Measurements from ENCODE around the gene OLR1. TPM values are rescaled to one million over a fixed set of nuclear protein-coding genes. Genes with fewer than 3 reads are reported as not detected.

The OLR1 gene
- total and polyA plus RNA-seq, 2 donors (not counting 3 experiments of a cell fraction or from before 2014, with no cell fraction given), result not detected

DNA sequence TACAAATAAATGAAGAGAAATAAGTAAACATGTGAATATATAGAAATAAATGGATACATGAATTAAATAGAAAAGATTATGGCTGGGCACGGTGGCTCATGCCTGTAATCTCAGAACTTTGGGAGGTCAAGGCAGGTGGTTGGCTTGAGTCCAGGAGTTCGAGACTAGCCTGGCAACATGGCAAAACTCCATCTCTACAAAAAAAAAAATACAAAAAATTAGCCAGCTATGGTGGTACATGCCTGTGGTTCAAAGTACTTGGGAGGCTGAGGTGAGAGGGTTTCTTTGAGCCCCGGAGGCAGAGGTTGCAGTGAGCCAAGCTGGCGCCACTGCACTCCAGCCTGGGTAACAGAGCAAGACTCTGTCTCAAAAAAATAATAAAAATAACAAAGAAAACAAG lies 36.8 kb downstream of the OLR1 start:
- FAIRE-seq (no peak), DNase-seq (ENCODE audit: low read depth, low spot score) (no peak)
- Histone ChIP-seq H3K9me1 (replicated peaks; ENCODE audit: control insufficient read depth, extremely low read depth, insufficient read depth, low read length) (no peaks in the 10 kb centered on the region), H3K9me3 (replicated peaks; ENCODE audit: control insufficient read depth, insufficient read depth, low read length) (no peaks in the 10 kb centered on the region), H3K79me2 (ENCODE audit: control insufficient read depth, insufficient read depth, low read length) (no peaks in the 10 kb centered on the region), H3K9ac (replicated peaks; ENCODE audit: extremely low read depth, insufficient read depth, low read length) (no peak overlapping the region), H2AFZ (ENCODE audit: low read depth, low read length) (no peak overlapping the region), H3K27me3 (ENCODE audit: control insufficient read depth in 2 of 2, insufficient read depth in 2 of 2, low read length in 2 of 2) (no peaks in the 10 kb centered on the region), H3K4me2 (ENCODE audit: insufficient read depth, low read length) (no peak overlapping the region), H3K27ac (ENCODE audit: insufficient read depth, low read depth, low read length) (no peak overlapping the region), H3K4me1 (ENCODE audit: control insufficient read depth, extremely low read depth, insufficient read depth, low read length) (no peaks in the 10 kb centered on the region), H4K20me1 (replicated peaks; ENCODE audit: control insufficient read depth, extremely low read depth, insufficient read depth, low read length) (no peaks in the 10 kb centered on the region), H3K4me3 (replicated peaks in 1 of 3; ENCODE audit: insufficient read depth in 1 of 3, low read depth in 1 of 3, low read length in 3 of 3) (no peak overlapping the region), H3K36me3 (ENCODE audit: control insufficient read depth in 2 of 2, extremely low read depth in 1 of 2, insufficient read depth in 2 of 2, low read length in 2 of 2) (no peaks in the 10 kb centered on the region)
- dilution Hi-C loops (cut with MboI; ENCODE audit: extremely low pct_ligation_motif_present, low sequenced_read_pairs) (no loop called here), intact Hi-C loops (cut with micrococcal nuclease) (no loop called here)
- ChIA-PET CTCF (interaction anchor here (0.8 to 2.5 kb wide), 4 partner anchors 18 to 385 kb away, joined by 3 to 7 read pairs (median 5); partner anchors contain the start of gene CLEC12B), POLR2A (no interaction called here)
- TF ChIP-seq, protein P1, sequence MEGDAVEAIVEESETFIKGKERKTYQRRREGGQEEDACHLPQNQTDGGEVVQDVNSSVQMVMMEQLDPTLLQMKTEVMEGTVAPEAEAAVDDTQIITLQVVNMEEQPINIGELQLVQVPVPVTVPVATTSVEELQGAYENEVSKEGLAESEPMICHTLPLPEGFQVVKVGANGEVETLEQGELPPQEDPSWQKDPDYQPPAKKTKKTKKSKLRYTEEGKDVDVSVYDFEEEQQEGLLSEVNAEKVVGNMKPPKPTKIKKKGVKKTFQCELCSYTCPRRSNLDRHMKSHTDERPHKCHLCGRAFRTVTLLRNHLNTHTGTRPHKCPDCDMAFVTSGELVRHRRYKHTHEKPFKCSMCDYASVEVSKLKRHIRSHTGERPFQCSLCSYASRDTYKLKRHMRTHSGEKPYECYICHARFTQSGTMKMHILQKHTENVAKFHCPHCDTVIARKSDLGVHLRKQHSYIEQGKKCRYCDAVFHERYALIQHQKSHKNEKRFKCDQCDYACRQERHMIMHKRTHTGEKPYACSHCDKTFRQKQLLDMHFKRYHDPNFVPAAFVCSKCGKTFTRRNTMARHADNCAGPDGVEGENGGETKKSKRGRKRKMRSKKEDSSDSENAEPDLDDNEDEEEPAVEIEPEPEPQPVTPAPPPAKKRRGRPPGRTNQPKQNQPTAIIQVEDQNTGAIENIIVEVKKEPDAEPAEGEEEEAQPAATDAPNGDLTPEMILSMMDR (IDR thresholded peaks at IDR 0.05; ENCODE audit: extremely low read depth in 1 of 2, insufficient read depth in 1 of 2, low read depth in 1 of 2, low read length in 2 of 2), result no peak
- TF ChIP-seq FOS (IDR thresholded peaks at IDR 0.05; ENCODE audit: borderline replicate concordance, insufficient read depth, low read length) (no peak), POLR2A (IDR thresholded peaks at IDR 0.05; ENCODE audit: low read depth, low read length) (no peak), POLR2AphosphoS5 (IDR thresholded peaks at IDR 0.05; ENCODE audit: insufficient read depth, low read depth, low read length) (no peak), JUN (IDR thresholded peaks at IDR 0.05; ENCODE audit: borderline replicate concordance, insufficient read depth, insufficient read length, low read depth) (no peak), EZH2 (IDR thresholded peaks at IDR 0.05; ENCODE audit: borderline replicate concordance, low read depth, low read length, severe bottlenecking) (no peak)
- TF ChIP-seq, protein P2, sequence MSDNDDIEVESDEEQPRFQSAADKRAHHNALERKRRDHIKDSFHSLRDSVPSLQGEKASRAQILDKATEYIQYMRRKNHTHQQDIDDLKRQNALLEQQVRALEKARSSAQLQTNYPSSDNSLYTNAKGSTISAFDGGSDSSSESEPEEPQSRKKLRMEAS (IDR thresholded peaks at IDR 0.05; ENCODE audit: insufficient read depth, insufficient read length), result no peak
- BruUV-seq (replicated peaks), result no TSS peak

Measured in endothelial cell of umbilical vein (primary cell).